ENCODE data around the gene DNA2.

DNA2 gene

GRCh38 chr10:68366600-68366999, 105.2 kb downstream of the DNA2 start:
- Mint-ChIP-seq H3K9me3 (peaks cover 10% of the 10 kb centered on the region), H3K4me3 (no peak overlapping the region), H3K27ac (no peak overlapping the region), H3K27me3 (ENCODE audit: low read depth) (no peaks in the 10 kb centered on the region), H3K36me3 (ENCODE audit: low read depth) (peaks cover 21% of the 10 kb centered on the region), H3K4me1 (ENCODE audit: low read depth) (no peaks in the 10 kb centered on the region)
- no peak for DNase-seq (ENCODE audit: low spot score)

DNA sequence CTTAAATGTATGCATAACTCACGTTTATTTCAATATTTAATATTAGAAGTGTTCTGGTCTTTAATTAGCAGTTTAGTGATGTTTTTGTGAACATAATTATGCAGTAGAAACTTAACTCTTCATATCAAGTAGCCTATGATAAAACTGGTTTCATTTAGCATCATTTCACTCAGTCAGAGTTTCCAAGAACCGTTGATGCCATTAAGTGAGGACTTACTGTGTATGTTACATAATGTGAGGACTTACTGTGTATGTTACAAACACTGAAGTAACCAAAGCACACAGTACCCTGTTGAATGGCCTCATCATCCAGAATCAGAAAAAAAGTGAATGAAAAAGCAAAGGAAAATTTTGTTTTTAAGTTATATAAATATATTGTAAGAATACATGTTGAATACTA, 106.2 kb downstream of the DNA2 start:
- peaks cover 6% of the 10 kb centered on the region for H3K9me3 Mint-ChIP-seq

DNA sequence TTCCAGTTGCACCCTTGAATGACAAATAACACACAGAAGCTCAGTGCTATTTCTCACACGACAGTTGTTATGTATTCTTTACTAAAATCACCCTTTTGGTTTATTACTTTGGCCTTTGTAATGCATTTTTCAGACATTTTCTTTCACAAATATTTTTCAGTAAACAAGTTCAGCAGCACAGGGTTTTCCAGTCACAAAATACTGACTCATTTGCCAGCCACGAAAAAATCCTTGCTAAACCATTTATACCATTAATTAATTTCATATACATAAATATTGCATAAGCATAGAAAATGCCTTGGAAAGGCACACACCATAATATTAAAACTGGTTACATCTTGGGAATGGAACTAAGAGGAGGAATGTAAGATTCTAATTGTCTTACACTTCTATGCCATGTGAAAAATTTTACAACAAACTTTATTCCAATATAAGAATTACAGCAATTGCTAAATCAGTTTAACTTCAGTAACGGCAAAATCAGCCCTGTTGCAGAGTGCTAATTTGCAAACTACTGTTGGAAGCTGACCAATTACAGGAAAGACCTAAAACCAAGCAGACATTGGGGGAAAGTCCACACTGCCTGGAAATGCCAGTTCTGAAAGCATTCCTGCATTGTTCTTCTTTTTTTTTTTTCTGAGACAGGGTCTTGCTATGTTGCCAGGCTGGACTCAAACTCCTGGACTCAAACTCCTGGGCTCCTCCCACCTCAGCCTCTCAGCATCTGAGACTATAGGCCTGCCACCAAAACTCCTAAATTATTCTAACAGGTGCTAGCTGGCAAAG, 107.5 kb downstream of the DNA2 start:
- Mint-ChIP-seq H3K36me3 (ENCODE audit: low read depth) (peaks cover 8% of the 10 kb centered on the region), H3K4me3 (no peak overlapping the region), H3K4me1 (ENCODE audit: low read depth) (no peaks in the 10 kb centered on the region), H3K9me3 (no peaks in the 10 kb centered on the region), H3K27ac (no peak overlapping the region), H3K27me3 (ENCODE audit: low read depth) (no peaks in the 10 kb centered on the region)
- DNase-seq (ENCODE audit: low spot score), result no peak

More for the DNA sequence above, 106.2 kb downstream of the DNA2 start:
- no peaks in the 10 kb centered on the region for H3K27me3 Mint-ChIP-seq (ENCODE audit: low read depth)
- no peak for DNase-seq (ENCODE audit: low spot score)
- H3K4me1 Mint-ChIP-seq (ENCODE audit: low read depth), result no peaks in the 10 kb centered on the region
- H3K4me3 Mint-ChIP-seq, result no peak overlapping the region
- no peak overlapping the region for H3K27ac Mint-ChIP-seq
- peaks cover 14% of the 10 kb centered on the region for H3K36me3 Mint-ChIP-seq (ENCODE audit: low read depth)

All from T-helper 2 cell treated with Interferon-gamma antibody and Interleukin-4, amounts not matched to agents 5 μg/mL and 100 μg/mL, for 36 hours (primary cell).